HEK293 (cell line): Measurements from ENCODE around the gene STK32A.

ENCODE experiments used
- CTCF ChIA-PET: fragments of 350-600 bp; formaldehyde crosslinking; extraction: SDS; loops from one replicate; lab custom pipeline; 2021; ENCODE audit warnings: antibody characterized with exemption; lab: Yijun Ruan, JAX
- POLR2A ChIA-PET: fragments of 300-600 bp; formaldehyde crosslinking; extraction: SDS; loops from one replicate; lab custom pipeline; 2020; ENCODE audit warnings: antibody characterized with exemption, inconsistent platforms; lab: Yijun Ruan, JAX
- H3K27ac ChIP-seq: fragments of 200-500 bp; sonication (Bioruptor generic); 2 replicates; pipeline ENCODE4 v1.5.1; 2014; ENCODE audit warnings: low read depth, low read length, control low read depth, inconsistent platforms; ENCODE audit errors: extremely low read depth
- H3K36me3 ChIP-seq, 2 experiments: fragments of 200-500 bp in 1 of 2; sonication (Bioruptor generic) in 1 of 2; 1 replicate in 1 of 2; 2 replicates in 1 of 2; pipeline ENCODE4 v1.5.1; 2014 to 2017; ENCODE audit warnings: inconsistent platforms in 2 of 2, low read length in 2 of 2; ENCODE audit not compliant: control insufficient read depth in 2 of 2, insufficient read depth in 1 of 2
- H3K4me1 ChIP-seq: fragments of 200-500 bp; sonication (Bioruptor generic); 2 replicates; pipeline ENCODE4 v1.5.1; 2014; ENCODE audit warnings: mild to moderate bottlenecking, low read length, inconsistent platforms; ENCODE audit not compliant: control insufficient read depth, insufficient read depth
- H3K4me3 ChIP-seq: 2 replicates; pipeline ENCODE4 v1.5.1; 2011; ENCODE audit warnings: low read depth, mild to moderate bottlenecking, control low read depth, low read length, moderate library complexity
- H3K9me3 ChIP-seq: fragments of 200-500 bp; sonication (Bioruptor generic); 2 replicates; pipeline ENCODE4 v1.5.1; 2014; ENCODE audit warnings: low read depth, low read length, inconsistent platforms; ENCODE audit not compliant: control insufficient read depth, insufficient read depth
- GLI2 ChIP-seq: fragments of 450-650 bp; formaldehyde crosslinking; IDR thresholded peaks from 2 replicates; pipeline ENCODE4; 2017; ENCODE audit warnings: missing biosample characterization, missing genetic modification characterization, low read depth, borderline replicate concordance
- KLF1 ChIP-seq: fragments of 450-650 bp; formaldehyde crosslinking; IDR thresholded peaks from 2 replicates; pipeline ENCODE4 v1.5.1; 2016; ENCODE audit warnings: missing biosample characterization, missing genetic modification characterization
- KLF9 ChIP-seq: fragments of 450-650 bp; formaldehyde crosslinking; IDR thresholded peaks from 2 replicates; pipeline ENCODE4 v1.5.1; 2016; ENCODE audit warnings: missing biosample characterization, missing genetic modification characterization, low read depth
- PRDM2 ChIP-seq: fragments of 450-650 bp; formaldehyde crosslinking; IDR thresholded peaks from 2 replicates; pipeline ENCODE4 v1.5.1; 2016; ENCODE audit warnings: missing biosample characterization, missing genetic modification characterization, borderline replicate concordance
- PRDM4 ChIP-seq: fragments of 450-650 bp; formaldehyde crosslinking; IDR thresholded peaks from 2 replicates; pipeline ENCODE4 v1.5.1; 2017; ENCODE audit warnings: missing biosample characterization, missing genetic modification characterization
- SALL2 ChIP-seq: fragments of 450-650 bp; formaldehyde crosslinking; IDR thresholded peaks from 2 replicates; pipeline ENCODE4 v1.5.0; 2017; ENCODE audit warnings: missing biosample characterization, mild to moderate bottlenecking, missing genetic modification characterization, borderline replicate concordance
- SETDB1 ChIP-seq: IDR thresholded peaks from one replicate; pipeline ENCODE4 v1.6.1; 2017; ENCODE audit warnings: mild to moderate bottlenecking, low read length, moderate library complexity, mixed read lengths; ENCODE audit not compliant: insufficient read length
- TCF7L2 ChIP-seq: IDR thresholded peaks from 2 replicates; pipeline ENCODE4 v1.6.1; 2011; ENCODE audit warnings: low read depth, mild to moderate bottlenecking, inconsistent platforms, low read length, moderate library complexity, borderline replicate concordance
- ZBTB48 ChIP-seq: fragments of 450-650 bp; formaldehyde crosslinking; IDR thresholded peaks from 2 replicates; pipeline ENCODE4 v1.5.1; 2016; ENCODE audit warnings: missing biosample characterization, missing genetic modification characterization
- ZBTB8A ChIP-seq: fragments of 450-650 bp; formaldehyde crosslinking; IDR thresholded peaks from 2 replicates; pipeline ENCODE4 v1.5.1; 2016; ENCODE audit warnings: missing biosample characterization, missing genetic modification characterization
- ZFP3 ChIP-seq: fragments of 450-650 bp; formaldehyde crosslinking; IDR thresholded peaks from 2 replicates; pipeline ENCODE4 v1.5.1; 2016; ENCODE audit warnings: low read depth, missing biosample characterization, missing genetic modification characterization
- ZNF214 ChIP-seq: fragments of 450-650 bp; formaldehyde crosslinking; IDR thresholded peaks from 2 replicates; pipeline ENCODE4 v1.5.1; 2017; ENCODE audit warnings: missing biosample characterization, mild to moderate bottlenecking, missing genetic modification characterization, borderline replicate concordance
- ZNF626 ChIP-seq: fragments of 450-650 bp; sonication (Bioruptor Pico); formaldehyde crosslinking; IDR thresholded peaks from 2 replicates; pipeline ENCODE4 v1.5.1; 2018; ENCODE audit warnings: missing biosample characterization, missing genetic modification characterization, inconsistent platforms
- ZNF664 ChIP-seq: fragments of 450-650 bp; formaldehyde crosslinking; IDR thresholded peaks from 2 replicates; pipeline ENCODE4 v1.5.1; 2016; ENCODE audit warnings: missing biosample characterization, missing genetic modification characterization
- TF ChIP-seq, protein P1 (sequence below): fragments of 450-650 bp; formaldehyde crosslinking; IDR thresholded peaks from 2 replicates; pipeline ENCODE4 v1.5.1; 2016; ENCODE audit warnings: missing biosample characterization, missing genetic modification characterization

Gene STK32A

GRCh38 chr5:147359101-147359500 lies 124.3 kb downstream of the STK32A start:
- H3K27ac ChIP-seq, result no peak overlapping the region
- no peaks in the 10 kb centered on the region for H3K4me1 ChIP-seq
- H3K36me3 ChIP-seq, result no peaks in the 10 kb centered on the region
- H3K4me3 ChIP-seq, result no peak overlapping the region
- POLR2A ChIA-PET, result no interaction called here
- CTCF ChIA-PET, result interaction anchor here (0.7 to 0.9 kb wide), 3 partner anchors 171 to 400 kb away, joined by 3 to 4 read pairs (median 3); no protein-coding TSS in a partner anchor
- no peaks in the 10 kb centered on the region for H3K9me3 ChIP-seq
- TF ChIP-seq, protein P1, sequence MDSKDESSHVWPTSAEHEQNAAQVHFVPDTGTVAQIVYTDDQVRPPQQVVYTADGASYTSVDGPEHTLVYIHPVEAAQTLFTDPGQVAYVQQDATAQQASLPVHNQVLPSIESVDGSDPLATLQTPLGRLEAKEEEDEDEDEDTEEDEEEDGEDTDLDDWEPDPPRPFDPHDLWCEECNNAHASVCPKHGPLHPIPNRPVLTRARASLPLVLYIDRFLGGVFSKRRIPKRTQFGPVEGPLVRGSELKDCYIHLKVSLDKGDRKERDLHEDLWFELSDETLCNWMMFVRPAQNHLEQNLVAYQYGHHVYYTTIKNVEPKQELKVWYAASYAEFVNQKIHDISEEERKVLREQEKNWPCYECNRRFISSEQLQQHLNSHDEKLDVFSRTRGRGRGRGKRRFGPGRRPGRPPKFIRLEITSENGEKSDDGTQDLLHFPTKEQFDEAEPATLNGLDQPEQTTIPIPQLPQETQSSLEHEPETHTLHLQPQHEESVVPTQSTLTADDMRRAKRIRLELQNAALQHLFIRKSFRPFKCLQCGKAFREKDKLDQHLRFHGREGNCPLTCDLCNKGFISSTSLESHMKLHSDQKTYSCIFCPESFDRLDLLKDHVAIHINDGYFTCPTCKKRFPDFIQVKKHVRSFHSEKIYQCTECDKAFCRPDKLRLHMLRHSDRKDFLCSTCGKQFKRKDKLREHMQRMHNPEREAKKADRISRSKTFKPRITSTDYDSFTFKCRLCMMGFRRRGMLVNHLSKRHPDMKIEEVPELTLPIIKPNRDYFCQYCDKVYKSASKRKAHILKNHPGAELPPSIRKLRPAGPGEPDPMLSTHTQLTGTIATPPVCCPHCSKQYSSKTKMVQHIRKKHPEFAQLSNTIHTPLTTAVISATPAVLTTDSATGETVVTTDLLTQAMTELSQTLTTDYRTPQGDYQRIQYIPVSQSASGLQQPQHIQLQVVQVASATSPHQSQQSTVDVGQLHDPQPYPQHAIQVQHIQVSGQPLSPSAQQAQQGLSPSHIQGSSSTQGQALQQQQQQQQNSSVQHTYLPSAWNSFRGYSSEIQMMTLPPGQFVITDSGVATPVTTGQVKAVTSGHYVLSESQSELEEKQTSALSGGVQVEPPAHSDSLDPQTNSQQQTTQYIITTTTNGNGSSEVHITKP, result no peak
- TF ChIP-seq SALL2, result no peak
- no peak for TF ChIP-seq TCF7L2
- no peak for TF ChIP-seq GLI2 (tag by site-specific recombination)

DNA sequence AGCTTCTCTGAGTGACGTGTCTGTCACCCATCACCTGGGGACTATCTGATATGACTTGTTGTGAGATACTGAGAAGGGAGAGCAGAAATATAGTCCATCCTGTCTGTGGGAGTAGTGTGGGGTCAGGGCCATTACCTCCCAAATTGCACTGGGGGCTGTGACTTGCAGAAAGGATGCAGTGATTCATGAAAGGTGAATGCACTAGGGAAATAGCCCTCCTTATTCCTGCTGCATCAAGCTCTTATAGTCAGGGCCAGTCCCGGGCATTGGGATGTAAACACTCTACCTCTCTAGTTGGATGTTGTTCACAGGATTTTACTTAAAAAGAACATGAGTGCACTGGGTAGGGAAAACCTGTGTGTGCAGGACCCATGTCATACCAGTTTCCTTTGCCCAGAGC lies 124.8 kb downstream of the STK32A start:
- no peak for TF ChIP-seq ZBTB8A (tag by site-specific recombination)
- no peak for TF ChIP-seq ZNF626 (tag by site-specific recombination)
- TF ChIP-seq ZNF664, result no peak
- TF ChIP-seq SETDB1, result no peak
- no peak for TF ChIP-seq KLF1
- no peak for TF ChIP-seq KLF9
- no peak for TF ChIP-seq PRDM4
- TF ChIP-seq PRDM2 (tag by site-specific recombination), result no peak
- no peak for TF ChIP-seq ZNF214
- no peak for TF ChIP-seq ZFP3
- no peak for TF ChIP-seq ZBTB48 (tag by site-specific recombination)
- TF ChIP-seq, all 188 proteins: peak for 0
- Histone ChIP-seq H3K4me3 (no peak overlapping the region), H3K9me3 (no peaks in the 10 kb centered on the region), H3K36me3 (no peaks in the 10 kb centered on the region), H3K27ac (no peak overlapping the region), H3K4me1 (no peaks in the 10 kb centered on the region)
- ChIA-PET CTCF (interaction anchor here (0.7 to 0.9 kb wide), 3 partner anchors 171 to 400 kb away, joined by 3 to 4 read pairs (median 3); no protein-coding TSS in a partner anchor), POLR2A (no interaction called here)
